Measurements from ENCODE around the gene LBX1.

Gene LBX1

DNA sequence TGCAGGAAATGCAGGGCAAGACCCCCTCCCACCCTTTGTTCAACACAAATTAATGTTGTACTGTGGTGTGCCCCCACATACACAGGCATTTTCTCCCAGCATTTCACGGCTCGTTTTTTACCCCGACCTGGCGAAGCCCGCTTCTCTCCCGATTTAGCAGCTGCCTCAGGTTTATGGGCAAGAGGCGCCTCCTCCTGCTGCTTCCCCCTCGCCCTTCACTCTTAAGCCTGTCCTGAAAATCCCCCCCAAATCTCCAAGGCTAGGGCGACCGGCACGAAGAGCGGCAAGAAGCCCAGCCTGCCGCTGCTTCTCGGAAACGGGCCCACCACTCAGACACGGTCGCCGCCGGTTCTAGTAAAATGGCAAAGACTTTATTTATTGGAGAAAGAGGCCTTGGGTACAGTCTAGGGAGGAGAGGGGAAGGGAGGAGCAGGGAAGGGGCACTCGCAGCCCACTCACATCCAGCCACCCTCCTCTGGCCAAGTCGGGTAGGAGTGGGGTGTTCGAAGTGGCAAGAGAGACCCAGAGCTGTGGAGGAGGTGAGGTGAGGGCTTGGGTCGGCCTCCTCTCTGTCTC, 3.3 kb downstream of the LBX1 start:
- DNase-seq (ENCODE audit: low read depth in 2 of 2), result no peak

DNA sequence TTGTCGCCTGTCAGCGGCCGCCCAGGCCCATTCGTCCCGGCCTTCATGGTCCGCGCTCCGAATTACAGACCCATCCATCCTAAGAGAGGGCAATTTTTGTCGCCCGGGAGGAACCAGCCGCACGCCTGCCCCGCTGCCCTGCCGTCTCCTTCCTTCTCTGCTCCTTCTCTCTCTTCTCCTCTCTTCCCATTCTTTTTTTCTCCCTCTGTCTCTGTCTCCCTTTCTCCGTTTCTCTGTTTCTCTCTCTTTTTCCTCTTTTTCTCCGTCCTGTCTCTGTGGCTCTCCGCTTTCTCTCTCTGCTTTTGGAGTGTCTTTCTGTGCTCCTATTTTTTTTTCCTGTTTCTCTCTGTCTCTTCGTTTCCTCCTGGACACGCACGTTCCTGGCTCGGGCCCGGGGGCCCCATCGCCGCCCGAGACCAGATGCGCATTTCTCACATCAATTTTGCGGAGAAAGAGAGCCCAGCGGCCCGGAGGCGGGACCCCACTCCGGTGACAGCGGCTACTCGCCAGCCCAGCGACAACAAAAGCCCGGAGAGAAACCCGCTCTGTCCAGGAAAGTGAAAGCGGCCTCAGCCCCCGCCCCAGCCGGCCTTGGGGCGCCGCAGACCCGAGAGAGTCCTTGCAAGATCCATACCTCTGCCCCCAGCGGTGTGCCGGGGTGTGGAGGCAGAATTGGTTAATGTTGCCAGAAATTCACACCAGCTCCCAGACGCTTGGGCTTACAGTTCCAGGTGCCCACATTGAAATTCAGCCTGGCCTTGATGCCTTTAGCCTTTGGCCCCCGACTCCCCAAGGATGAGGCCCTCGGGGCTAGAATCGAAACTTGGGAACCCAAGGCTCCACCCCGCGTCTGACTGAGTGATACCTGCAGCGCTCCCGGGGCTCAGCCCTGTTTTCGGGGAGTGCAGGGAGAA, 4.1 kb downstream of the LBX1 start:
- DNase-seq (ENCODE audit: low read depth in 2 of 2), result no peak

DNA sequence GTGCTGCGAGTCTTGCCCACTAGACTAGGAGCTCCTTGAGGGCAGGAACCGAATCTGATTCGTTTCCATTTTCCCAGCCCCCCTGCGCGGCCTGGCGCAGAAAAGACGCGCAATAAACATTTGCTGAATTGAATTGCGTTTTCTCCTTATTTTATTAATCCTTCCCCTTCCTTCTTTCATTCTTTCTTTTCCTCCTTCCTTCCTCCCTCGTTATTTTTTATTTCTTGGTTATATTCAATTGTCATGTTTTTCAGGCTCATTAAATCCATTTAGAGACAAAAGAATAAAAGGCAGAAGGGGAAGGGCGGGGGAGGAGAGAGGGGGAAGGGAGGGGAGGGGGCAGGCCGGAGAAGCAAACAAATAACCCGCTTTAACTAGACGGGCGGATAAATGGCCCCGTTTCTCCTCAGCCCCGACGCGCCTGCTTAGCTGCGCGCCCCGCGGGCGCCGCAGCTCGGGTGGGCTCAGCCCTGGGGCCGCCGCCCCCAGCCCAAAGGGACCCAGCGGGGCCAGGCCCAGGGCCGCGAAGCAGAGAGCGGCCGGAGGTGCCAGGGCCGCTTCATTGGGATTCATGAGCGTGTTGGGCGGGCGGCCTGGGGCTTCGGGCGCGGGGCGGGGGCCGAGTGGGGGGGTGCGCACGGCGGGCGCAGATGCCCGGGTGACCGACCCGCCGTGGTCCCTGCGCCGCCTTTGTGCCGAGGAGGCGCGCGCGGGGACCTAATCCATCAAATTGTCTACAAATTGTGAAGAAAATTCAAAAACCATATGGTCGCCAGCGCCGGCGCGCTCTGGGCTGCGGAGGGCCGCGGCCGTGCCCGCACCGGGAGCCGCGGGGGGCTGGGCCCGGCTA, 5.0 kb downstream of the LBX1 start:
- no peak for DNase-seq (ENCODE audit: low read depth in 2 of 2)

DNA sequence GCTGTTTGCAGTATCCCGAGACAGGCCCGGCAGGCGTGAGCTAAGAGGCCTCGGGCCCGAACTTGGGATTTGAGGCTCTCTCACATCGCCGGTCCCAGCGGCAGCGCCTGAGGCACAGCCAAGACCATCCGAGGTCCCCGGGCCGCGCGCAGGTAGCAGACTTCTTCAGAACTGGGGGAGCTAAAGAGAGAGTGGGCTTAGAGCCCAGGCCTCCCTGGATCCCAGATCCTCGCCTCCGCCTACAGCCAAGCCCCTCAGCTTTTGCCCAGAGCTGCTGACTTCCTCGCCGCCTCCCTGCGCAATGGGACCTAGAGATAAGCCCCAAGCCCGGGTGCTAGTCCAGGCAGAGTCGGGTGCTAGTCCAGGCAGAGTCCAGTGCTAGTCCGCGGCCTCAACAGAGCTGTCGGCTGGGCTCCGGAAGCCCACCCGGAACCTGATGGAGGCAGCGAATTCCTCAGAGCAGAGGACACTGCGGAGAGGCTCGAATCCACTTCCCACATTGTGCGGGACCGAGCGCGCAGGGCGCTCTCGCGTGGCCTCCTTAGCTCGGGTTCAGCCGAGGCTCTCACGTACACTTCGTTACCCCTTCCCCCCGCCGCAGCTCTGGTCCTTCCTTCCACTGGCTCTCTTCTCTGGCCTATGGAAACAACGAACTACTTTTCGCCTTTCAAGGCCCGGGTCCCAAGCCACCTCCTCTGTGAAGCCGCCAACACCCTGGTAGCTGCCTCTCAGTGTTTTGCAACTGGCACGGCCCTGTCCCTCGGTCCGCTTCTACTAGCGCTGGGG, 5.8 kb downstream of the LBX1 start:
- DNase-seq (ENCODE audit: low read depth in 2 of 2), result no peak

DNA sequence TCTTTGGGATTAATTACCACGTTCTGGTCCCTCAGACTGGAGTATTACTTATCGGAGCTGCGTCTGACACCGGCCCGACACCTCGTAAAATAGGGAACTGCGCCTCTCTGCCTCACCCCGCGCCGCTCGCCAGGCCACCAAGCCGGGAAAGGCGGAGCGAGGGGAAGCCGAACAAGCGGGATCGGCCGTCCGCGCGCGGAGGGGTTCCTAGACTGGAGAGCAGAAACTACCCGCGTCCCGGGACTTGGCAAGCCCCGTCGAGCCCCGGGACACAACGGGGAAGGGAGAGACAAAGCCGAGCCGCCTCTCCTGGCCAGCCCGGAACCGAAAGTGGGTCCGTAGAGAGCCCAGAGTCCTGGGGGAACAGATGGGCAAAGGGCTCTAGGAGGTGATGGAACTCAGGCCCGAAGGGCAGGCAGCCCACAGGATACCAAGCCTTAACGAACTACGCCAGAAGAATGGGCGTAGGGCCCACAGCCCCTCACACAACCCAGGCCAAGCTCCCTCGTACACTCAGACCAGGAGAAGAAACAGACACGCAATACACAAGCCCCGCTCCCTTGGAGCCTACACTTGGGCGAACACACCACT, 6.5 kb downstream of the LBX1 start:
- no peak for DNase-seq (ENCODE audit: low read depth in 2 of 2)

GRCh38 chr10:101221963-101222531, 7.2 kb downstream of the LBX1 start:
- no peak for DNase-seq (ENCODE audit: low read depth in 2 of 2)

- no peak for DNase-seq (ENCODE audit: low read depth in 2 of 2)
Observed at GRCh38 chr10:101221549-101221948, 7.7 kb downstream of the LBX1 start.

- DNase-seq (ENCODE audit: low read depth in 2 of 2), result no peak
Observed at GRCh38 chr10:101219946-101220451, 9.3 kb downstream of the LBX1 start.

DNA sequence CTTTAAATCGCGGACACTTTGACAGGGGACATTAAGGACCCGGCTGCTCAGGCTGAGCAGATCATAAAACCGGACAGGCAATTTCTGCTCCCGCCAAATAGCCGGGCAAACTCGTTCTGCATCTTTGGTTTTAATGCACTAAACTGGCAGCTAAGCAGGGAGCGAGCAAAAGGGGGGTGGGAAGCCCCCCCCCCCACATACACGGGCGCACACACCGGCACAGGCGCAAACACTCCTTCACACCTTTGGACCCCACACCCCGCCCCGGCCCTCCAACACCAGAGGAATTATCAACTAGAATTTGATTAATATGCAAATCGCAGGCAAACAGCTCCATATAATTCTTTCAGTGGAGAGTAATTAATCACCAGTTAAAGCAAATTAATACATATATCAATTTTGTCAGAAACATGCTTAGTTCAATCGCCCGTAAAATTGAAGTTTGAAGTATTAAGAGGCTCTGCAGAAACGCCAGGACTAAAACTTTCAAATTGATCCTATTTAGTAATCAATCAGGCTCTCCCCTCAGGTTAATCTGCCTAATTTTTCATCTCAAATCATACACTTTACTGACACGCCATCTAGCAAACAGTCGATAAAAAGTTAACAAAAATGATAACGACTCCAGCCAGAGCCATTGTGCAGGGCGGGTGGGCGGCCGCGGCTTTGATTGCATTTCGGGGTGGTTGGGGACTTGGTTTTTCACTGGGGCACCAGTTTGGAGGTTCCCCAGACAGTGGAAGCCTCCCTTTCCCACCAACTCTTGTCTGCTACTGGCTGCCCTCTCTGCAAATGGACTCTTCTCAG, 9.9 kb downstream of the LBX1 start:
- no peak for DNase-seq (ENCODE audit: low read depth in 2 of 2)

- no peak for DNase-seq (ENCODE audit: low read depth in 2 of 2)
Observed at GRCh38 chr10:101218351-101219138, 10.7 kb downstream of the LBX1 start.

DNA sequence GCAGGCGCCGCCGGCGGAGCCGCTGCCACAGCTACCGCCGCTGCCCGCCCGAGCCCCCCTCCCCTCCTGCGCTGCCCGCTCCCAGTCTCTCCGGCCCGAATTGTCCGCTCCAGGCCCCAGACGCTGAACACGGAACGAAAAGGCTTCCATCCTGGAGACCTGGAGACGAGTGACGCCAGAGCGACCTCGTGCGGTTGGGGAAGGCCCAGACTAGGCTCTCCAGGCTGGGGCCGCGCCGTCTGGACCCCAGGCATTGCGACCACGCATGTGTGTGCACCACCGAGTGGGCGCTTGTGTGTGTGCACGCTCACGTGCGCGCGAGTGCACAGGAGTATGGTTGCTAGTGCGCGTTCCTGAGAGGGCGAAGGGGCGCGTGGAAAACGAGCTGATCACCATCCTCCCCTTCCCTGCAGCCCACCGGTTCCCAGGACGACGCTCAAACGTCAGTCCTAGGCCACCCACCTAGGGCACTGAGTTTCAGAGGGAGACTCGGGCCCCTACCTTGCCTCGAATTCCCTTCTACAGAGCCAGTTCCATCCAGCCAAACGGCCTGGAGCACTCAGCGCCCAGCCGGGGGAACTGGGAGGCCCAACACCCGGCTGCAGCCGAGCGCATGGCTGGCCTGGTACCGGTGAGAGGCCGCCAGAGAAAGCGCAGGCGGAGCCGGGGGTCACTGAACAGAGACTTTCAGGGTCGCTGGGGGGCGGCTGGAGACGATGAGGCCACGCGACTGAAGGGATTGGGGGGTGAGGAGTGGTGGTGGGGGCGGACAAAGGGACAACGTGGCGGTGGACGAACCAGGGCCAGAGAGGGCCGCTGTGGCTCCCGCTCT, 11.6 kb downstream of the LBX1 start:
- DNase-seq (ENCODE audit: low read depth in 2 of 2), result no peak

DNA sequence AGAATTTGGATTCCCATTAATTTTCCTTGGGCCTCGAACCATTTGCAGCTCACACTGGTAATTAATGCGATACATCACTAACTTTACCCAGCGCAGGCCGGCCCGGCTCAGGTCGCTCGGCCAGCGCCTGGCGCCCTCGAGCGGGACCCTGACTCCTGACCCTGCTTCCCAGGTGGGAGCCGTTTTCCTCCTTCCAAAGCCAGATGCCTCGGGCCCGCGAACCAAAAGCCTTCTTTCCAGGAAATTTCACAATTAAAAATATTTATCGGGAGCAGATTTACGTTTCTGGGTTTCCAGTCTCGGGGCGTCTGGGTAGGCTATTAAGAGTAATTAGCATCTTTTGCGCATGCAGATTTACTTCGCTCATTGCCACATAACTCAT, 12.2 kb downstream of the LBX1 start:
- no peak for DNase-seq (ENCODE audit: low read depth in 2 of 2)

DNA sequence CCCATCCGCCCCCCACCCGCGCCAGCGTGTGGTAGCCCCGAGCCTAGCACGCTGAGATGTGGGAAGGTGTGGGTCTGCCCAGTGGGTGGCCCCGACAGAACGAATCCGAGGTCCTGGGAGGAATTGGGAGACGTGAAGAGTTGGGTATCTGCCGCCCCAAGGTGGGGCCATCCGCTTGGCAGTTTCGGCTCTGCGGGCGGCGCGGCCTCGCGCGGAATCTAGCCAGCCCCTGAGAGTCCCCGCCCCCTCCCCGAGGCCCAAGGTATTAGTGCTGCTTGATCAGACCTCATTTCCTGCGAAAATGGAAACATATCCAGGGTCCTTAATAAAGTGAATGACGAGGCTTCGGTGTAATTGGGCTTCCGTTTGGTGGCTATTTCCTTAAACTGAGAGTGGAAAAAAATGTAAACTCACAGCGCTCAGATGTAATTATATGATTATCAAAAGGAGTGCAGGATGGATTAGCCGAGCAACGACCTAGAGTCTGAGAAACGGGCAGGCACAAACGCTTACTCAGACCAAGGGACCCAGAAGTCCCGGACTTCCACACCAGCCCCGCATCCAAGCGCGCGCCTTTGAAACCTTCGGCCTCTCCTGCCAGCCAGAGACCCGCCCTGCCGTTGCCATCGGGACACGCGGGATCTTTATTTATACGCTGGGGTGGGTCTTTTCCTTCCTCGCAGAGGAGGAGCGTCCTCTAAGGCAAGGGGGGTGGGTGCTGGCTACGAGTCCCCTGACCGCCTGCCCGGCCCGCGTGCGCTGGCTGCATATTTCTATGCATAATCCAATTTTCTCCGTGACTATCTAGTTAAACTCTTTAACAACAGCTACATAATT, 12.8 kb downstream of the LBX1 start:
- no peak for DNase-seq (ENCODE audit: low read depth in 2 of 2)

DNA sequence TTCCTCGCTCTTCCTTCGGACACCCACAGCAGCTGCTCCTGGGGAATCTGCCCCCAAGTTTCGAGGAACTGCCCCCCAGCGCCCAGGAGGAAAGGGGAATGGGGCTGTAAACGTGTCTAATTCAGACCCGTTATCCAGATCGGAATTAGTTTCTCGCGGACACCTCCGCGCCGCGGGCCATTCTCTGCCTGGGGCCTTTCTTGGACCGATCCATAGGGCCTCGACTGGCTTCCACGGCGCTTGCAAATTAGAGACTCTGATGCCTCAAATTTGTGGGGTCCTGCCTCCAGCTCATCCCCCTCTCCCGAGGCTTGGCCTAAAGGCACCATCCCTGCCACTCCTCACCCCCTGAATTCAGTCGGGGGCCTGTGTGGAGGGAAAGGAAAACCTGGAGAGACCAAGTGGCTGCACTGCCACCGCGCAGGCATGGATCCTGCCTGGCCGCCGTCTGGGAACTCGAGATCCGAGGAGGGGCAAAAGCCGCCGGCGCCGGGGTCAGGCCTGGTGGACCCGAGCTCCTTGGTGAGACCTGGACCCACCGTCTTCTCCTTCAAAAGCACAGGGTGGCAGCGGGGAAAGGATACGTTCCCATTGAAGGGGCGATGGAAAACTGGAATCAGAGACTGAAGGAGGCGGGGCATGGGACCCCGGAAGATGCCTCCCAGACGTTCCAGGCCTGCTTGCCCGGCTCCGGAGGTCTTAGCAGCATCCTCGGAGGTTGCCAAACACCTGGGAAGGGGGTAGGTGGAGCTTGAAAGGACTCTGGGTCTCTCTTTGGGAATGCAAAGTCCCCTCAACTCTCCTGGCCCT, 13.7 kb downstream of the LBX1 start:
- no peak for DNase-seq (ENCODE audit: low read depth in 2 of 2)

DNA sequence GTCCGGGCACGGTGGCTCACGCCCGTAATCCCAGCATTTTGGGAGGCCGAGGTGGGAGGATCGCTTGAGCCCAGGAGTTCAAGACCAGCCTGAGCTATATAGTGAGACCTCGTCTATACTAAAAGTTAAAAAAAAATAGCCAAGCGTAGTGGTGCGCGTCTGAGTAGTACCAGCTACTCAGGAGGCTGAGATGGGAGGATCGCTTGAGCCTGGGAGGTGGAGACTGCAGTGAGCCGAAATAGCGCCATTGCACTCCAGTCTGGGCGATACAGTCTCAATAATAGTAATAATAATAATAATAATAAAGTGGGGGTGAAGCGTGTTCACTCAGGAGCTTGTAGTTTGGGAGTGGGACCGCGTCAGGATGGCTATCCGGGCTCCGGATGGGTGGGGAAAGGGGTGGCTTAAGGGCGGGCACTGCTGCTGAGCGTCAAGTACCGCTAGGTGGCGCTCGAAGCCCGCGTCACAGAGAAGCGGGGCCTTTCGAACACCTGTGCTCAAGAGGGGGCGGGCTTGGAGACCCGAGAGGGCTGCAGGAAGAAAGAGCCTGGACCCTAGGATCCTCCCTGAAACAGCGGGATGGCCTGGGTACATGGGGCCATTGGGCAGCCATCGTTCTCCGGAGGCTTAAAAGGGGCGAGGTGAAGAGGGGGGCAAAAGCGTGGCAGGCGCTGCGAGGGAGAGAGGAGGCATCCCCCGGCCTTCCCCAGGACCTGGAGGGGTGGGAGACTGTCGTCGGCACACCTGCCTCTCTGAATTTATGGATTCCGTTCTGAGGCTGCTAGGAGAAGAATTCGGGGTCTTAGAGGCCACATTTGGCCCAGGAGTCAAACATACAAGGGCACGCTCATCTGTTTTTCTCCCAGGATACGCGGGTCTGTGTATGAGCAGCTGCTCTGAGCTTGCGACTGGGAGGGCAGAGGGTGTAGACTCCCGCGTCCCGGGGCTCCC, 14.5 kb downstream of the LBX1 start:
- peak; percentile 58 to 74 for DNase-seq (ENCODE audit: low read depth in 2 of 2)

Data from stimulated activated CD4-positive, alpha-beta T cell treated with anti-CD3 and anti-CD28 coated beads, Interleukin-12 subunit alpha, Interleukin-12 subunit beta, amount 100 ng/mL, for 24 hours (primary cell).